SK-N-SH treated with all-trans-retinoic acid at 6 μM for 48 hours (cell line): ENCODE results near the gene GHRHR.

Experiments
- ATAC-seq: fragments of 200-7000 bp; cut with Tn5 transposase; 3 replicates; pipeline ENCODE4 v1.9.1; 2020; ENCODE audit warnings: mild to moderate bottlenecking, moderate library complexity
- ARNTL ChIP-seq: fragments of 450-650 bp; formaldehyde crosslinking; IDR thresholded peaks from 2 replicates; pipeline ENCODE4 v1.5.0; 2020; ENCODE audit warnings: low read depth, mild to moderate bottlenecking, moderate library complexity, borderline replicate concordance
- BACH2 ChIP-seq: fragments of 250-450 bp; sonication (Bioruptor Pico); IDR thresholded peaks from 2 replicates; pipeline ENCODE4 v1.9.0; 2021; ENCODE audit warnings: mild to moderate bottlenecking, borderline replicate concordance
- CREB5 ChIP-seq: fragments of 250-450 bp; sonication (Bioruptor Pico); IDR thresholded peaks from 2 replicates; pipeline ENCODE4 v1.5.1; 2020; ENCODE audit warnings: low read depth, mild to moderate bottlenecking, moderate library complexity
- CSRNP3 ChIP-seq: fragments of 250-450 bp; sonication (Bioruptor Pico); IDR thresholded peaks from 2 replicates; pipeline ENCODE4 v1.5.1; 2021; ENCODE audit warnings: mild to moderate bottlenecking, moderate library complexity
- ESRRG ChIP-seq: fragments of 250-450 bp; sonication (Bioruptor Pico); IDR thresholded peaks from 2 replicates; pipeline ENCODE4 v1.6.1; 2021; ENCODE audit warnings: mild to moderate bottlenecking
- ISL1 ChIP-seq: fragments of 250-450 bp; sonication (Bioruptor Pico); IDR thresholded peaks from 2 replicates; pipeline ENCODE4 v2.1.2; 2022; ENCODE audit warnings: mild to moderate bottlenecking, moderate library complexity
- OSR1 ChIP-seq: fragments of 250-450 bp; sonication (Bioruptor Pico); IDR thresholded peaks from 2 replicates; pipeline ENCODE4 v1.8.0; 2022; ENCODE audit warnings: moderate library complexity, mild to moderate bottlenecking, inconsistent platforms
- PATZ1 ChIP-seq: fragments of 250-450 bp; sonication (Bioruptor Pico); IDR thresholded peaks from 2 replicates; pipeline ENCODE4 v1.8.0; 2020; ENCODE audit warnings: mild to moderate bottlenecking, moderate library complexity, borderline replicate concordance
- POU6F1 ChIP-seq: fragments of 250-450 bp; sonication (Bioruptor Pico); IDR thresholded peaks from 2 replicates; pipeline ENCODE4 v1.8.0; 2021; ENCODE audit warnings: low read depth, mild to moderate bottlenecking, moderate library complexity, borderline replicate concordance
- PPARA ChIP-seq: fragments of 250-450 bp; sonication (Bioruptor Pico); IDR thresholded peaks from 2 replicates; pipeline ENCODE4 v1.5.0; 2020; ENCODE audit warnings: mild to moderate bottlenecking, borderline replicate concordance
- SNAI2 ChIP-seq: fragments of 250-450 bp; sonication (Bioruptor Pico); IDR thresholded peaks from 2 replicates; pipeline ENCODE4 v1.5.0; 2020; ENCODE audit warnings: mild to moderate bottlenecking, moderate library complexity
- TCF4 ChIP-seq: fragments of 250-450 bp; sonication (Bioruptor Pico); IDR thresholded peaks from 2 replicates; pipeline ENCODE4 v1.8.0; 2021; ENCODE audit warnings: mild to moderate bottlenecking, moderate library complexity, borderline replicate concordance
- TOX ChIP-seq: fragments of 250-450 bp; sonication (Bioruptor Pico); IDR thresholded peaks from 2 replicates; pipeline ENCODE4 v1.8.0; 2021; ENCODE audit warnings: mild to moderate bottlenecking, moderate library complexity, borderline replicate concordance
- TSHZ2 ChIP-seq: fragments of 250-450 bp; sonication (Bioruptor Pico); IDR thresholded peaks from 2 replicates; pipeline ENCODE4 v1.5.0; 2020; ENCODE audit warnings: mild to moderate bottlenecking, moderate library complexity
- ZC3H10 ChIP-seq: fragments of 250-450 bp; sonication (Bioruptor Pico); IDR thresholded peaks from 2 replicates; pipeline ENCODE4 v1.5.1; 2021; ENCODE audit warnings: mild to moderate bottlenecking, moderate library complexity
- ZFP3 ChIP-seq: fragments of 250-450 bp; sonication (Bioruptor Pico); IDR thresholded peaks from 2 replicates; pipeline ENCODE4 v1.5.0; 2020; ENCODE audit warnings: mild to moderate bottlenecking, moderate library complexity
- ZFP30 ChIP-seq: fragments of 450-650 bp; formaldehyde crosslinking; IDR thresholded peaks from 2 replicates; pipeline ENCODE4 v1.5.0; 2022; ENCODE audit warnings: mild to moderate bottlenecking, moderate library complexity
- ZNF565 ChIP-seq: fragments of 450-650 bp; formaldehyde crosslinking; conservative IDR thresholded peaks from 2 replicates; pipeline ENCODE4 v1.5.0; 2020; ENCODE audit warnings: low read depth, mild to moderate bottlenecking, moderate library complexity
- ZNF70 ChIP-seq: fragments of 450-650 bp; formaldehyde crosslinking; IDR thresholded peaks from 2 replicates; pipeline ENCODE4 v1.5.0; 2020; ENCODE audit warnings: mild to moderate bottlenecking, moderate library complexity
- ZNF8 ChIP-seq: fragments of 450-650 bp; formaldehyde crosslinking; IDR thresholded peaks from 2 replicates; pipeline ENCODE4 v1.5.0; 2020; ENCODE audit warnings: mild to moderate bottlenecking, moderate library complexity

The GHRHR gene

GRCh38 chr7:30973791-30974604, 10.2 kb downstream of the GHRHR start:
- no peak for TF ChIP-seq ZNF8 (CRISPR knock-in tag)
- no peak for TF ChIP-seq BACH2 (CRISPR knock-in tag)
- TF ChIP-seq ZFP3 = no peak
- TF ChIP-seq ZNF565 (CRISPR knock-in tag) = no peak
- no peak for TF ChIP-seq ZNF70 (CRISPR knock-in tag)
- TF ChIP-seq TSHZ2 (CRISPR knock-in tag) = no peak
- no peak for TF ChIP-seq PPARA (CRISPR knock-in tag)
- TF ChIP-seq SNAI2 (CRISPR knock-in tag) = no peak
- no peak for TF ChIP-seq ZC3H10 (CRISPR knock-in tag)
- TF ChIP-seq PATZ1 (CRISPR knock-in tag) = no peak
- TF ChIP-seq, all 23 proteins: peak for 0
- ATAC-seq = no peak

- TF ChIP-seq ZC3H10 (CRISPR knock-in tag) (no peak), TSHZ2 (CRISPR knock-in tag) (no peak), POU6F1 (CRISPR knock-in tag) (no peak), PATZ1 (CRISPR knock-in tag) (no peak), OSR1 (no peak), ZNF565 (CRISPR knock-in tag) (no peak), CSRNP3 (CRISPR knock-in tag) (no peak), ISL1 (no peak), ARNTL (CRISPR knock-in tag) (no peak), CREB5 (no peak), ZNF8 (CRISPR knock-in tag) (no peak), TOX (no peak), ZFP30 (no peak), TCF4 (CRISPR knock-in tag) (no peak), ZFP3 (no peak), ESRRG (CRISPR knock-in tag) (no peak), PPARA (CRISPR knock-in tag) (no peak), ZNF70 (CRISPR knock-in tag) (no peak)
- ATAC-seq = peak; percentile 86
These were observed 11.0 kb downstream of the GHRHR start for GRCh38 chr7:30974605-30975255.
